GM10248 (cell line): ENCODE data around the gene ARVCF.

ENCODE experiments used
- CTCF ChIA-PET: fragments of 300-600 bp; sonication (Branson Sonifier 250); formaldehyde crosslinking; extraction: SDS; loops from one replicate; lab custom pipeline; 2021; ENCODE audit warnings: antibody characterized with exemption; lab: Yijun Ruan, JAX
- POLR2A ChIA-PET: fragments of 350-650 bp; sonication (Branson Sonifier 250); formaldehyde crosslinking; extraction: SDS; loops from one replicate; lab custom pipeline; 2020; ENCODE audit warnings: antibody characterized with exemption; lab: Yijun Ruan, JAX
- DNase-seq: peaks from one replicate; pipeline ENCODE4 v3.0.0; 2012; ENCODE audit errors: extremely low spot score
- TF ChIP-seq, protein P1 (sequence below): IDR thresholded peaks from 2 replicates; pipeline ENCODE4 v1.5.1; 2012; ENCODE audit warnings: mild to moderate bottlenecking, low read depth; ENCODE audit errors: extremely low read depth, missing control alignments, control extremely low read depth

Gene ARVCF

DNA sequence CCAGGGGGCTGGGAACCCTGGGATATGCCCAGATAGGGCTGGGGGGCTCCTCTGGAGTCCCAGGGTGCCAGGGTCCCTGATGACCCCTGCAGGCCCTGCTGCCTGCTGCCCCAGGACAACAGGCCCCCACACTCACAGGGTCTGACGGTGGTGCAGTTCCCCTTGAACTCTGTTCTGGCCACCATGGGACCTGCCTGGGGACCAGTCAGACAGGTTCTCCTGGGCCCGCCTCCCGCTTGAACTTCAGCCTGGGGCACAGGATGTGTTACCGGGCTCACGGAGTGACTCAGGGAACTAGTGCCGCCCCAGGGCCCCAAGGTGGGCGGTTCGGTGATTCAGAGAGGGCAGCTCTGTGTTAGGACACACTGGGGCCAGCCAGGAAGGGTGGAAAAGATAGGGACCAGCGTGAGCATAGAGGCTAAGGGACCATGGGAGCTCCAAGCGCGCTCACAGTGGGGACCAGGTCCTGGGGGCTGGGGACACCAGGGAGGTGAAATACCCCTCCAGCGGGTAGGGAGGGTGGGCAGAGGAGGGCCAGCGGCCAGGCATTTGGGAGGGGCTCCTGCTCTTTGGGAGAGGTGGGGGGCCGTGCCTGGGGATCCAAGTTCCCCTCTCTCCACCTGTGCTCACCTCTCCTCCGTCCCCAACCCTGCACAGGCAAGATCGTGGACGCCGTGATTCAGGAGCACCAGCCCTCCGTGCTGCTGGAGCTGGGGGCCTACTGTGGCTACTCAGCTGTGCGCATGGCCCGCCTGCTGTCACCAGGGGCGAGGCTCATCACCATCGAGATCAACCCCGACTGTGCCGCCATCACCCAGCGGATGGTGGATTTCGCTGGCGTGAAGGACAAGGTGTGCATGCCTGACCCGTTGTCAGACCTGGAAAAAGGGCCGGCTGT, 53.5 kb downstream of the ARVCF start:
- POLR2A ChIA-PET = no interaction called here
- CTCF ChIA-PET = interaction anchor here (0.9 to 2.5 kb wide), 6 partner anchors 10 to 232 kb away, joined by 3 to 10 read pairs (median 3); no protein-coding TSS in a partner anchor
- DNase-seq = no peak
- TF ChIP-seq, protein P1, sequence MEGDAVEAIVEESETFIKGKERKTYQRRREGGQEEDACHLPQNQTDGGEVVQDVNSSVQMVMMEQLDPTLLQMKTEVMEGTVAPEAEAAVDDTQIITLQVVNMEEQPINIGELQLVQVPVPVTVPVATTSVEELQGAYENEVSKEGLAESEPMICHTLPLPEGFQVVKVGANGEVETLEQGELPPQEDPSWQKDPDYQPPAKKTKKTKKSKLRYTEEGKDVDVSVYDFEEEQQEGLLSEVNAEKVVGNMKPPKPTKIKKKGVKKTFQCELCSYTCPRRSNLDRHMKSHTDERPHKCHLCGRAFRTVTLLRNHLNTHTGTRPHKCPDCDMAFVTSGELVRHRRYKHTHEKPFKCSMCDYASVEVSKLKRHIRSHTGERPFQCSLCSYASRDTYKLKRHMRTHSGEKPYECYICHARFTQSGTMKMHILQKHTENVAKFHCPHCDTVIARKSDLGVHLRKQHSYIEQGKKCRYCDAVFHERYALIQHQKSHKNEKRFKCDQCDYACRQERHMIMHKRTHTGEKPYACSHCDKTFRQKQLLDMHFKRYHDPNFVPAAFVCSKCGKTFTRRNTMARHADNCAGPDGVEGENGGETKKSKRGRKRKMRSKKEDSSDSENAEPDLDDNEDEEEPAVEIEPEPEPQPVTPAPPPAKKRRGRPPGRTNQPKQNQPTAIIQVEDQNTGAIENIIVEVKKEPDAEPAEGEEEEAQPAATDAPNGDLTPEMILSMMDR = no peak

DNA sequence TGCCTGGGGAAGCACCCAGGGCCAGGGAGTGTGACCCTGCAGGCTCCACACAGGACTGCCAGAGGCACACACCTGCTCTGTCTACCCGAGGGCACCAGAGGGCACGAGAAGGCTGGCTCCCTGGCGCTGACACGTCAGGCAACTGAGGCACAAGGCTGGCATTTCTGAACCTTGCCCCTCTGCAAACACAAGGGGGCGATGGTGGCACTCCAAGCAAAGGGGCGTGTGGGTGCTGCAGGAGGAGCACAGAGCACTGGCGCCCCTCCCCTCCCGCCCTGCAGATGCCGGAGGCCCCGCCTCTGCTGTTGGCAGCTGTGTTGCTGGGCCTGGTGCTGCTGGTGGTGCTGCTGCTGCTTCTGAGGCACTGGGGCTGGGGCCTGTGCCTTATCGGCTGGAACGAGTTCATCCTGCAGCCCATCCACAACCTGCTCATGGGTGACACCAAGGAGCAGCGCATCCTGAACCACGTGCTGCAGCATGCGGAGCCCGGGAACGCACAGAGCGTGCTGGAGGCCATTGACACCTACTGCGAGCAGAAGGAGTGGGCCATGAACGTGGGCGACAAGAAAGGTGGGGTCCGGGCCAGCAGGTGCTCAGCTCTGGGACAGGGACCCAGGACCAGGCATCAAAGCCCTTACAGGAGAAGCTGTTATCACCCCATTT, 54.2 kb downstream of the ARVCF start:
- ChIA-PET POLR2A (no interaction called here), CTCF (interaction anchor here (0.9 to 2.5 kb wide), 4 partner anchors 9 to 232 kb away, joined by 3 to 10 read pairs (median 4); no protein-coding TSS in a partner anchor)
- peak; percentile 80 for DNase-seq
- TF ChIP-seq, protein P1 = peak; percentile 50

DNA sequence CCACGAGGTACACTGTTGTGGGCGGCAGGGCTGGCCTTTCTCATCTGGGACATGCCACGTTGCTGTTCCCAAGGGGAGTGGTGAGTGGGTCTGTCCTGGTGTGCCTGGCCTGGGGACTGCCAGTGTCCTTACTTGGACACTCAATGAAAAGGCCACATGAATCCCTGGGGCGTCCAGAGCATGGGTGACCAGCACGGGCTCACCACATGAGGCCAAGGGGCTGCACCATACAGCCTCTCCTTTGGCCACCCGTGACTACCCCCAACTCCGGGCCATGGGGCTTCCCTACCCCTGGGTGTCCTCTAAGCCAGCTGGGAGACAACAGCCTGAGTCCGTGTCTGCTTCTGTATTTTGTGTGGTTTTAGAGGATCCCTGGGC, 54.8 kb downstream of the ARVCF start:
- TF ChIP-seq, protein P1 = no peak

DNA sequence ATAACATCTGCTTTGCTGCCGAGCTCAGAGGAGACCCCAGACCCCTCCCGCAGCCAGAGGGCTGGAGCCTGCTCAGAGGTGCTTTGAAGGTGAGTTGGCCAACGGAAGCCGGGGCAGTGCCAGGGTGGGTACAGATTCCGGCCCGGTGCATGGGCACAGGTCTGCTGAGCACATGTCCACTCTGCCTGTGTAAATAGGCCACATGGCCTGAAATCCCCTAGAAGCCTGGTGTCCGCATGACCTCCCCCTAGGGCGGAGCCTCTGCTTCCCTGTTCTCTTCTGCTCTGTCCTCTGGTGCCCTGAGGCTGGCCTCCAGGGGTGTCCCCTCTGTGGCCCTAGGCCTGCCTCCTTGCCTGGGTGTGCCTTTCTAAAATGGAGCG, 55.4 kb downstream of the ARVCF start:
- POLR2A ChIA-PET = no interaction called here
- TF ChIP-seq, protein P1 = no peak
- CTCF ChIA-PET = interaction anchor here (1.2 kb wide), 1 partner anchor 13 kb away, joined by 4 read pairs; no protein-coding TSS in a partner anchor
- DNase-seq = no peak

More for the DNA sequence above, 54.8 kb downstream of the ARVCF start:
- DNase-seq = no peak
- ChIA-PET POLR2A (no interaction called here), CTCF (interaction anchor here (1.7 to 2.5 kb wide), 2 partner anchors 8 to 231 kb away, joined by 4 to 10 read pairs; no protein-coding TSS in a partner anchor)

DNA sequence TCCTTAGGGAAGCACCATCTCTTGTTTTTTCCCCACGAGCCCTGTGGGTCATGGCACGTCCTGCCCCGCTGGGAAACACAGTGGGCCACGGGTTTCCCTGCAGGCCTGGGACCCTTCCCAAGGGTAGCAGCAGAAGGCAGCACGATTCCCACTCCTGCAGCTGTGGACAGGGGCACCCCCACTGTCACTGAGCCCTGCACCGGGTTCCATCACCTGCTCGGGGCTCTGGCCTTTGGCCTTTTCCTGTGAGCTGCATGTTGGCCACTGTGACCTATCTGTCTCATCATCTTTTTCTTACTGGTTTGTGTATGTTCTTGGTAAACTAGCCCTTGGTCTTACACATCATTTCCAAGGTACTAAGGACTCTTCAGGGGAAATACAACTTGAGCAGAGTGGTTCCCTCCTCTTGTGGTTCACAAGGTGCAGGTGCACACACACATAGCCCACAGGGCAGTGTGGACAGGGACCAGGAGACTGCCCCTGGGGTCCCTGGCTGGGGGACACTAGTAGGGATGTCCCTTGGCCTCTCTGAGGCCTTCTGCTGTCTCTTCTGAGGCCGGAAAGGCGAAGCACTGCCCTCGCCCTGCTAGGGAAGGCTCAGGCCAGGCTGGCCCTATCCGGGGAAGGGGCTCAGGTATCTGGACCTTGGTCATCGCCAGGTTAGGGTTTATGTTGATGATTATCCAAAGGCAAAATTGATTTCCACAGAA, 56.0 kb downstream of the ARVCF start:
- POLR2A ChIA-PET = no interaction called here
- TF ChIP-seq, protein P1 = no peak
- CTCF ChIA-PET = interaction anchor here (1.2 kb wide), 1 partner anchor 12 kb away, joined by 4 read pairs; no protein-coding TSS in a partner anchor
- no peak for DNase-seq
